AG09319 (cell line): Measurements from ENCODE around the gene TMEM116.

Experiments used
- DNase-seq: peaks from one replicate; pipeline ENCODE4 v3.0.0-alpha.2; 2010; ENCODE audit warnings: low read depth; ENCODE audit errors: extremely low read depth
- CTCF ChIP-seq: IDR thresholded peaks from 2 replicates; pipeline ENCODE4 v1.5.1; 2011; ENCODE audit warnings: low read depth, mild to moderate bottlenecking, inconsistent platforms, low read length, moderate library complexity

Gene TMEM116

DNA sequence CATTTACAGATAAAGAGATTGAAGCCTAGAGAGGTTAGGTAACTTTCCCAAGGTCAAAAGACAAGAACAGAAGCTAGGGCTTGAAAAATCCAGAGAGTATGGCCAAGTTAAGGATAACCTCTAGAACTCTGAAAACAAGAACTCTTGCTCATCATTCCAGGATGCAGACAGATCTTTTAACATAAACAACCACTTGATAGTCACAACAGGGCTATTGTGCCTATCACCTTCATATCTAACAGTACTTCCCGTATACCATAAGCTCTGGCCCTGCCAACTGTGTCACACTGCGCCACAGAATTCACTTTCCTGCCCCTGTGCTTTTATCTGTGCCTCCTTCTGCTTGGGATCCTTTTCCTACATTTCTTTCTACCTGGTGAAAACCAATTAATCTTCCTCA, 18.5 kb upstream of the TMEM116 start:
- no peak for TF ChIP-seq CTCF
- DNase-seq: no peak

- DNase-seq: no peak
- TF ChIP-seq CTCF: no peak
Measured at GRCh38 chr12:112029301-112029700, 16.3 kb upstream of the TMEM116 start.

DNA sequence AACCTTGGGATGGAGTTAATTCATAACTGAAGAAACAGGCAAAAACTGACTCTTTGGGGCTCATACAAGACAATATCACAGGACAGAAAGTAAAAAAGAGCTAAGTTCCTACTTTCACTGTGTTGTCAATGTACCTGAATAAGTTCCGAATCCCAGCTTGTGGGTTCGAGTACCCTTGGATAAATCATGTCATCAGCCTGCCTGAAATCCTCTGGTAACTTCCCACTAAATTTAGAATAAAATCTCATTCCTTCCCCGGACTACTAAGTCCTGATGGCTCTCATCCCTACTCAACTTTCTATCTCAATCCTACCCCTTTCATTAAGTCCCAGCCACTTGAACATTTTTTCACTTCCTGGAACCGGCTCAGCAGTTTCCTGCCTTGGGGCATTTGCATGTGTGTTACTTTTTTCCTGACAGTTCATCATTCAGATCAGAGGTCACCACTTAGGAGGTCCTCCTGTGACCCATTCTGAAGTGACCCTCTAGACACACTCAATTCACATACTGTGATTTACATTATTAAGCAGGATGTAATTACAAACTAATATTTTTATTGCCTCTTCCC, 12.9 kb upstream of the TMEM116 start:
- DNase-seq: no peak

DNA sequence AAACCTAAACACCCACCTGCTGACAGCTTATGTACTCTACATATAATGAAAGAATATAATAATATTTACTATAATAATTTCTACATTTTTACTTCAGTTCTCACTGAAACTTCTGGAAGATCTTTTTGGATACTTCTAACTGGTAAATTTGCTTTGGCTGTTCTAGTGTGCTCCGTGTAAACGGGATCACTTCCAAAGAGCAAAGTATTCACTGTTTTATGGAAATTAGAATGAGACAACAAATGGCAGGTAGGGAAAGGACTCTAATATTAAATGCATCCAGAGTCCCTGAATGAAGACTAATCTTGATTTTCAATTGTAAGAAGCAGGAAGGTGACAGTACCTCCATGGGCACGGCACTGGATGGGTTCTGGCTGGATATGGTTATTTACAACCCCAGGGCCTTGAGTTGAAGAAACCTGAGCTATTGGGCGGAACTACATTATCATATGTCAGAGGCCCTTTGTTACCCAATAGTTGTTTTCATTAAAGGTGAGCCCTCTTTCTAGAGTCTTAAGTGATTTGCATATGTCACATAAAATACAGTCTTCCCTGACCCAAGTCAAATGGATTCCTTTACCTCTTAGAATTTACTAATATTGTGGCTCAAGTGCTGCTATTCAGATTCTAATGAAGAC, 10.9 kb upstream of the TMEM116 start:
- no peak for TF ChIP-seq CTCF
- no peak for DNase-seq

More for the DNA sequence above, 12.9 kb upstream of the TMEM116 start:
- TF ChIP-seq CTCF: no peak

DNA sequence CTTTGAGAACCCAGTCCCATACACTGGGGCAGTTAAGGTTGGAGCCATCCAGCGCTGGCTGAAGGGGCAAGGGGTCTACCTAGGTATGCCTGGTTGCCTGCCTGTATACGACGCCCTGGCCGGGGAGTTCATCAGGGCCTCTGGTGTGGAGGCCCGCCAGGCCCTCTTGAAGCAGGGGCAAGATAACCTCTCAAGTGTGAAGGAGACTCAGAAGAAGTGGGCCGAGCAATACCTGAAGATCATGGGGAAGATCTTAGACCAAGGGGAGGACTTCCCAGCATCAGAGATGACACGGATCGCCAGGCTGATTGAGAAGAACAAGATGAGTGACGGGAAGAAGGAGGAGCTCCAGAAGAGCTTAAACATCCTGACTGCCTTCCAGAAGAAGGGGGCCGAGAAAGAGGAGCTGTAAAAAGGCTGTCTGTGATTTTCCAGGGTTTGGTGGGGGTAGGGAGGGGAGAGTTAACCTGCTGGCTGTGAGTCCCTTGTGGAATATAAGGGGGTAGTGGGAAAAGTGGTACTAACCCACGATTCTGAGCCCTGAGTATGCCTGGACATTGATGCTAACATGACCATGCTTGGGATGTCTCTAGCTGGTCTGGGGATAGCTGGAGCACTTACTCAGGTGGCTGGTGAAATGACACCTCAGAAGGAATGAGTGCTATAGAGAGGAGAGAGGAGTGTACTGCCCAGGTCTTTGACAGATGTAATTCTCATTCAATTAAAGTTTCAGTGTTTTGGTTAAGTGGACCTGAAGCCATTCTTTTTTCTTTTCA, 9.5 kb upstream of the TMEM116 start:
- DNase-seq: no peak
- TF ChIP-seq CTCF: no peak

DNA sequence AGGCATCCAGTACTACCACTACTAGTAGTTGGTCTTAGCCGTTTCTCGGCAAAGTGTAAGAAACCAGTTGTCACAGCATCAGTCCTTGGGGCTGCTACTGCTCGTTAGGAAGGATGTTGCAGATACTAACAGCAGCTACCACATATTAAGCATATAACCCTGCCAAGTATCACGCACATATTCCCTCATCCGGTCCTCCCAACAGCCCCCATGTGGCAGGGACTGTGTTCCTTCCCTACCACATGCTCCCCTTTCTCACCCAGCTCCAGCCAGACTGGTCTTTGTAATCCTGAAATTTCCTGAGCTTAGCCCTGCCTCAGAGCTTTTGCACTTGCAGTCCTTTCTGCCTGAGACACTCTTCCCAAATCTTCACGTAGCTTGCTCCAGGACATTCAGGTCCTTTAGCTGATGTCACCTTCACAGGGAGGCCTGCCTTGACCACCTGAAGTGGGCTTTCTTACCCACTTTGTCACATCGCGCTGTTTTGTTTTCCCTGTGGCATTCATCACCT, 8.0 kb upstream of the TMEM116 start:
- DNase-seq: no peak
- TF ChIP-seq CTCF: no peak
